Amniotic stem cell (primary cell): ENCODE measurements around the gene AK4.
"Not testable (repeated sequence)": the region's sequence is repeated elsewhere in the genome, so short reads cannot be mapped to it uniquely, and the experiment has no call there.

Source experiments
- DNase-seq: peaks from one replicate; lab custom pipeline; 2025; lab: John Stamatoyannopoulos, UW

The AK4 gene

GRCh38 chr1:65148178-65148547 is at the start of gene AK4:
Gene AK4, plus strand, starts transcription at chr1:65148203. Its CDS starts 205 bp downstream, at chr1:65148408.
- not testable (repeated sequence) for DNase-seq

GRCh38 chr1:65103807-65104206 is 44.2 kb upstream of the AK4 start:
- no peak for DNase-seq

- DNase-seq = no peak
Observed at GRCh38 chr1:65104854-65105534, 43.0 kb upstream of the AK4 start.

- DNase-seq = no peak
Observed at GRCh38 chr1:65105596-65105995, 42.4 kb upstream of the AK4 start.

GRCh38 chr1:65108025-65108642 is 39.9 kb upstream of the AK4 start:
- no peak for DNase-seq

GRCh38 chr1:65109487-65109886 is 38.5 kb upstream of the AK4 start:
- no peak for DNase-seq

DNA sequence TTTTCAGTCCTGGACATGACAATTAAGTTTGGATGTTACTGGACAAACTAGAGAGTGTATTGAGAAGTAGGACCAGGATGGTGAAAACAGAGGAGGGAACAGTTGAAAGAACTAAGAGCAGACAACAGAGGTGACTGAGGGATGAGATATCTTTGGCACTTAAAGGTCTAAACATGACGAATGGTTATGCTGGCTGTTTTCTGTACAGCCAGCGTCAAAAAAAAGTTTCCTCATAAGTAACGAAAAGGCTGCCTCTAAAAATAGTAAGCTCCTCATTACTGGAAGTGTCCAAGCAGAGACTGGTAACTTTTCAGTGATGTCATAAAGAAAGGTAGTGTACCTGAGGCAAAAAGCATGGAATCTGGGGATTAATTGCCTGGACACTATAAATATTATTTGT is 35.2 kb upstream of the AK4 start:
- DNase-seq = no peak

GRCh38 chr1:65113298-65113697 is 34.7 kb upstream of the AK4 start:
- no peak for DNase-seq

DNA sequence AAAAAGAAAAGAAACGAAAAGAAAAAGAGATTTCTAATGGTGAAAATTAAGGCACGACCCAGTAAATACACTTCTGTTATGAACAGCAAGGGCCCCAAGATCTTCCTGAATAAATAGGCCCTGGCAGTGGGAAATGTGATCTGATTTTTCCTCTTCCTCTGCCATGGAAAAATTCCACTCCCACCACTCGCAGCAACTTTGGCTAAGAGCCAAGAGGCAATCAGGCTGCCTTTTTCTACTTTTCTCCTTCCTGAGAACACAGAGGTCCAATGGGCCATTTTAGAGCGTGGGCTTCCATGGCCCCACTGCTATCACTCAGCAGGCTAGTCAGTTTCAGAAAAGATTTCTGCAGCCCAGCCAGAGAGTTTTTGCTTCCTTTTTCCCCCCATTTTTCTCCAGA is 33.7 kb upstream of the AK4 start:
- no peak for DNase-seq

DNA sequence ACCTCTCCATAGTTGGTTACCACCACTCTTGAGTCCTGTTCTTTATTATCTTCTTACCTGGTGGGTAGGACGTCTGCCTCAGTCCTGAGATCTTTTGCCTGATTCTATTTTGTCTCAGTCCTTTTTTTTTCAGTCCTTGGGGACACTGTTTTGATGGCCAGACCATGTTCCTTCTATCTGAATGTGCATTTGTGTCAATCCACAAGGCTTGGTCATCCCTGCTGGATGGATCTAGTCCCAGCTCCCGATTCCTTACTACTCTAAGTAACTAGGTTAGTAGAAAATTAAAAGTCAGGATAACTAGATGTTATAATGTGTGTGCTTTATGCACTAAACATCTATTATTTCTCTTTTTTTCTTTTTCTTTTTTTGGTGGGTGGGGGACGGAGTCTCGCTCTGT is 28.1 kb upstream of the AK4 start:
- DNase-seq = peak; percentile 7

GRCh38 chr1:65129104-65129503 is 18.9 kb upstream of the AK4 start:
- not testable (repeated sequence) for DNase-seq

- DNase-seq = no peak
Observed at GRCh38 chr1:65138524-65138923, 9.5 kb upstream of the AK4 start.

DNA sequence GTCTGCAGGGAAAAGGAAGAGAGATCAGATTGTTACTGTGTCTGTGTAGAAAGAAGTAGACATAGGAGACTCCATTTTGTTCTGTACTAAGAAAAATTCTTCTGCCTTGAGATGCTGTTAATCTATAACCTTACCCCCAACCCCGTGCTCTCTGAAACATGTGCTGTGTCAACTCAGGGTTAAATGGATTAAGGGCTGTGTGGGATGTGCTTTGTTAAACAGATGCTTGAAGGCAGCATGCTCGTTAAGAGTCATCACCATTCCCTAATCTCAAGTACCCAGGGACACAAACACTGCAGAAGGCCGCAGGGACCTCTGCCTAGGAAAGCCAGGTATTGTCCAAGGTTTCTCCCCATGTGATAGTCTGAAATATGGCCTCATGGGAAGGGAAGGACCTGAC is 8.2 kb upstream of the AK4 start:
- DNase-seq = not testable (repeated sequence)

DNA sequence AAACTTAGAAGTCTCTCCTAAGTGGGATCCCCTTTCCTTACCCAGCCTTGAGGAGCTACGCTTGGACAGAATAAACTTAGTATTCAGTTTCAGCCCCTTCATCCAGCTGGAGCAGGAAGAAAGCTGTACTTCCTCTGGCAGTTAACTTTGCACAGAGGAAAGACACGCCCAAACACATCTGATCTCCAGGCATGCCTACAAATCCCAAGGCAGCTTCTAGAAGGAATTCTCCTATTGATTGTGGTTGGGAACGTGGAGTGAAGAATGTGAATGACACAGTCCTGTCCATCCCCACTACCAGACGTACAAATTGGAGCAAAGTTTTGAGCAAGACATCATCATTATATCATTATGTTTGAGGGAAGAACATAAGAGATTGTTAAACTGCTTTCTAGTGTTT is 6.6 kb upstream of the AK4 start:
- no peak for DNase-seq

GRCh38 chr1:65141918-65142317 is 6.1 kb upstream of the AK4 start:
- DNase-seq = no peak

DNA sequence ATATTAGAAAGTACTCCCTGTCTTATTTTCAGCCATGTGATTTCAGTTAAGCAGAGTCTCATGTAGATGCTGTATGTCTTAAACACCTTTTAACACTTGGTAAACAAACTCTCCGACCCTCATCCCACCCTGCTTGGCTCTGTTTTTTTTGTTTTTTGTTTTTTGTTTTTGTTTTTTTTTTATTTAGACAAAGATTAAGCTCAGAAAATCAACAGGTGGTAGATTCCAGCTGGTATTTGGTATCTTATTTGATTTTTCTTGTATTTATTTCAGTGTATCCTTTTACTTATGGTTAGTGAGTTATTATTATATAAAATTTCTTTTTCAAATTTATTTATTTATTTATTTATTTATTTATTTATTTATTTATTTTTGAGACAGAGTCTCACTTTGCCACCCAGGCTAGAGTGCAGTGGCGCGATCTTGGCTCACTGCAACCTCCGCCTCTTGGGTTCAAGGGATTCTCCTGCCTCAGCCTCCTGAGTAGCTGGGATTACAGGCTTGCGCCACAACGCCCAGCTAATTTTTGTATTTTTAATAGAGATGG is 4.8 kb upstream of the AK4 start:
- not testable (repeated sequence) for DNase-seq

DNA sequence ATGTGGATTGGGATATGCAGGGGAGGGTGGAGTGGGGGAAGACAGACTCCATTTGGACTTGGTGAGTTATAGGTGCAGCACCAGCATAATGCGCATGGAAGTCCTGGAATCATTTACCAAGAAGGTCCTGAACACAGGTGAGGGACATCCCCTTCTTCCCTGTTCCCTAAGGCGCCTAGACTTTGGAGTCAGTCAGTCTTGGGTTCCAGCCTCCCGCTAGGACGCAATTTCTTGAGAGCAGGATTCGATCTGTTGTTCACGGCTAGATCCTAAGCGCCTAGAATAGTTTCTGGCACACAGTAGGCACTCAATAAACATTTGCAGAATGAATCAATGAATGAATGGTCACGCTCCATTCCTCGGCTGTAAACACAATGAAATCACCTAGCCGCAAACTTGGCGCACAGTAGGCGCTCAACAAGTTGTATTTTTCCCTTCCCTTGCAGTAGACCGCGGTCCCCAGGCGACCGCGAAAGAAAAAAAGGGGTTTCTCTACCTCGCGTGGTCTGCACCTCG is 1.0 kb upstream of the AK4 start:
- DNase-seq = no peak

DNA sequence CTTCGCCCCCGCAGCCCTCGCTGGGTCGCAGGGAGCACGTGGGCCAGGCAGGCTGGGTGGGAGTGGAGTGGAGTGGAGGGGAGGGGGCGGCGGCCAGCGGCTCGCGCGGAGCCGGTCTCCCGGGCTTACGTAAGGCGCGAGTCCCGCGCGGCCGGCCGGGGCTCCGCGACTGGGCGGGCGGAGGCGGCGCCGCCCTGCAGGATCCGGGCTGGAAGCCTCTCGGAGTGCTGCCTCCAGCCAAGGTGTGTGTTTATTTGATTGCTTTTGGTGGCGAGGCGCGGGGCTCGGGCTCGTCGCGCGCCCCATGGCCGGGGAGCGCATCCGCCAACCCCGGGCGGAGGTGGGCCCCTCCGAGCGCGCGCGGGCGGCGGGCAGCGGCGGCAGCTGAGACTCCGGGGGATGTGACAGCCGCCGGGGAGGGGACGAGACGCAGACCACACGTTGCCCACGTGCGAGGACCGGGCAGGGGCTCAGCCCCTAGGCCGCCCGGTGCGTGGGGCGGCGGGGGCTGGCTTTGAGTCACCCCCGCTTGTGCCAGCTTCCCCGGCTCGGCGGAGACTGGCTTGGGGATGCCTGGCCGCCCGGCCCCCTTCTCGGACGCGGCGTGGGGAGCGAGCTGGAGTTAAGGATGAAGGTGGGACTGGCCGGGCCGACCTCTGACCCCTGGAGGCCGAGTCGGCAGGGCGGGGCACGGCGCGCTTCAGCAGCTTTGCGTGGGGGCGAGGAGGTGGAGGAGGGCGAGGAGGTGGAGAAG is 402 bp upstream of the AK4 start:
- no peak for DNase-seq

DNA sequence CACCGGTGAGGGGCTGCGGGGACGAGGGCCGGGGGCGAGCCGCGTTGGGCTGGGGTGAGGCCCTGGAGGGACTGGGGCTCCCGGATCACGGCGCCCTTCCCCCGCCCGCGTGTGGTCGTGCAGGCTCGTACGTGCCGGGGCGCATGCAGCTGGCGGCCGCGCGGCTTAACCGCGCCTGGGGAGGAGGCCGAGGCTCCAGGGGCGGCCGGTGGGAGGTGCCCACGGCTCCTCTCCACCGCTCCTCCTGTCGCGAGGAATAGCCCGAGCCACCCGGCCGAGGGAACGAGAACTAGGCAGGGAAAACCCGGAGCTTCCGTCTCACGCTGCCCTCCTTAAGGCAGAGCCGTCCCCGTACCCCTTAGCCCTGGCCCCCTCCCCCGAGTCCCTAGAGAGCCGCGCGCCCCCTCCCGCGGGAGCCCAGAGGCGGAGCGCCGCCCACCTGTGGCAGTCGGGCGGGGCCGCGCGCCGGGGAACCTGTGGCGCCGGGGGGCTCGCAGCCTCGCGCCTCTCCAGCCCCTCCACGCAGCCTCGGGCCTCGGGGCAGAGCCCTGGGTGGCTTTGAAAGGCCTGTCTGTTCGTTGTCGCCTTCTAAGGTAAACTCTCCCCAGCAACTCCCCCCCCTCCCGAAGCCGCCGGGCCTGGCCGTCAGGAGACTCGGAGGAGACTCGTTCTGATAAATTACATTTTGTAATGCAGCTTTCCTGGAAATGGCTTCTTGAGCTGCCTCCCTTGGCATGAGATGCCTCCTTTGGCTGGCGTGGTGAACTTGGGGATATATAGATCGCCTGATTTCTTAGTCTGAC is 746 bp downstream of the AK4 start:
- no peak for DNase-seq

GRCh38 chr1:65149351-65150107 is 1.5 kb downstream of the AK4 start:
- DNase-seq = no peak

DNA sequence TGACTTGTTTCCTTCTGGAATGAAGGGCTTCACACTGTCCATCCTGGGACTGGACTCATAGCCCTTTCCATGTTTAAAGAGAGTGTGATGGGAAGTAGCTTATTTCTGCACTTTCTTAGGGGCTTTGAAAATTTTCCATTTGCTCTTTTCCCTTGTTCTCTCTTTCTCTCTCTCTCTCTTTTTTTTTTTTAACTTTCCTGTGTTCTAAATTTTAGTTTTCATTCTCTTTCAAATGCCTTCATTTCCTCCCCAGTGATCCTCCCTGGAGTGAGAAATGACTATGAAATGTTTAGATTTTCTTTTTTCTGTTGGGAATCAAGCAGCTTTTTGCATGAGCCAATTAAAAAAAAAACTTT is 2.1 kb downstream of the AK4 start:
- DNase-seq = no peak
